Glomerular visceral epithelial cell (primary cell): Measurements from ENCODE around the gene CDC5L.

Experiments used
- DNase-seq: peaks from one replicate; pipeline ENCODE4 v3.0.0-alpha.2; 2016; ENCODE audit errors: extremely low spot score

CDC5L gene

DNA sequence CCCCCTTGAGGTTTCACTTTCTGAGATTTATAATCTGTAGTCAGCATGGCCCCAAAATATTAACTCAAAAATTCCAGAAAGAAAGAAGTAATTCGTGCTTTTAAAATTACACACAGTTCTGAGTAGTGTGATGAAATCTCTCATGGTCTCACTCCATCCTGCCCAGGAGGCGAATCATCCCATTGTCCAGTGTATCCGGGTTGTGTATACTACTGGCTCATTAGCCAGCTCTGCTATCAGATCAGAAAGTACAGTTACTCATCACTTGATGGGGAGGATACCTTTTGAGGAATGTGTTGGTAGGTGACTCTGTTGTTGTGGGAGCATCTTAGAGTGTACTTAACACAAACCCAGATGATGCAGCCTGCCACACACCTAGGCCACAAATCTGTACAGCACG lies 65.2 kb downstream of the CDC5L start:
- peak; percentile 76 for DNase-seq

DNA sequence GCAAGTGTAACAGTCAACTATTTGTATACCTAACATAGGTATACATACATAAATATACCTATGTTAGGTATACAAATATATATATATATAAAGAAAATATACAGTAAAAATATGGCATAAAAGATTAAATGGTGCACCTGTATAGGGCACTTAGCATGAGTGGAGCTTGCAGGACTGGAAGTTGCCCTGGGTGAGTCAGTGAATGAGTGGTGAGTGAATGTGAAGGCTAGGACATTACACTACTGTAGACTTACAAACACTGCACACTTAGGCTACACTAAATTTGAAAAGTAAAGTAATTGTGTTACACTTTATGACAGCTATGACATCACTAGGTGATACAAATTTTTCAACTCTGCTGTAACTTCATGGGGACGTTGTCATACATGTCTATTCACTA lies 65.6 kb downstream of the CDC5L start:
- no peak for DNase-seq

DNA sequence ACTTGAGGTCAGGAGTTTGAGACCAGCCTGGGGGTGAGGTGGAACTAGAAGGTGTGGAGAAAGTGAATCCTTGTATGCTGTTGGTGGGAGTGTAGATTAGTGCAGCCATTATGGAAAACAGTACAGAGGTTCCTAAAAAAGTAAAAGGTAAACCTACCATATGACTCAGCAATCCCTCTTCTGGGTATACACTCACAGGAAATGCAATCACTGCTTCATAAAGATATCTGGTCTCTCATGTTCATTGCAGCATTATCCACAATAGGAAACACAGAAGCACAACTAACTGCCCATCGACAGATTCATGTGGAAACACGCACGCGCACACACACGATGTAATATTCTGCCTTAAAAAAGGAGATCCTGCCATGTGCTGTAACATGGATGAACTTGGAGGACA lies 66.7 kb downstream of the CDC5L start:
- no peak for DNase-seq

- DNase-seq = peak; percentile 67
Observed at GRCh38 chr6:44456070-44456965, 68.8 kb downstream of the CDC5L start.

GRCh38 chr6:44456966-44457292 lies 69.4 kb downstream of the CDC5L start:
- no peak for DNase-seq

- DNase-seq = no peak
Observed at GRCh38 chr6:44457596-44457995, 70.1 kb downstream of the CDC5L start.

GRCh38 chr6:44458551-44458950 lies 71.0 kb downstream of the CDC5L start:
- DNase-seq = peak; percentile 13

DNA sequence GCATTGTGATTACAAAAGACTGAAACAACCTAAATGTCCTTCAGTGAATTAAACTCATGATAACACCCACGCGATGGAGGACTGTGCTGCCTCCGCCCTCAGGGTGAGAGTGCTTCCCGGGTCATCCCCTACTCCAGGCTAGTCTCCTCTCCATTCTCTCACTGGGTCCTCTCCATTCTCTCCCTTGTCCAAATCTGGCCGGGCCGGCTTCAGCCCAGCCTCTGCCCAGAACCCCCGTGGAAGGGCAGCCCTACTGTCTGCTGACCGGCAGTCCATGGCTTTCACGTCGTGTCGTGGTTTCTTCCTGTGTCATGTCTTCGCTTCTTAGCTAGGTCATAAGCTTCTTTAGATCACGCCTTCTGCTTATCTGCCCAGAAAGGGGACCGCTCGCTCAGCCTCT lies 74.8 kb downstream of the CDC5L start:
- DNase-seq = no peak

GRCh38 chr6:44462797-44463727 lies 75.6 kb downstream of the CDC5L start:
- DNase-seq = peak; percentile 13

DNA sequence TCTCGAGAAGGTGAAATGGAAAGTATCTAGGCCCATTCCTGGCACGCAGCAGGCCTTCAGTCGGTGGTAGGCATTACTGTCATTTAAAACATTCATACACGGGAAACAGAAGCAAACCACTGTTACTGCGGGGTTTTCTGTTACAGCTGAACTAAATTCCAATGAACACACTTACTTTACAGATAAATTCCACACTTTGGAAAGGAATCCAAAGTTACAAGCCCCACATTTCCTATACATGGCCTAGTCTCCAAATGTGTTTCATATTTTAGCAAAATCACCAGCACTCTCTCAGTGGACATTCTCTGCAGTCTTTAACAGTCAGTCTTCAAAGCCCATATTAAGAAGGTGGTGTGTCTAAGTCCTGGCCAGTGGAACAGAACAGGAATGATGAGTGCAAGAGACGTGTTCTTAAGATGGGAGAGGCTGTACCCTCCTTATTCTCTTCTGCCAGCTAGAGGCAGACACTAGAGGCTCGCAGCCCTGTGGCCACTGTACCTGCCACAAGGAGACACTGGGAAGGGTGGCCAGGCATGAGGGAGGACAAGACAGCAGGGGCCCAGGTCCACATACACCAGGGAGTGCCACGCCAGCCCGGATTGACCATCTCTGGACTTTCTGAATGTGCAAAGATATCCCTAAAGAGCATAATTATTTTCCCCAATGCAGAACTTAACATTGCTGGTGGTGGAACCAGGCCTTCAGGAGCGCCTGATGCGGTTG lies 76.4 kb downstream of the CDC5L start:
- no peak for DNase-seq

- DNase-seq = peak; percentile 56
Observed at GRCh38 chr6:44464527-44465310, 77.2 kb downstream of the CDC5L start.

- DNase-seq = no peak
Observed at GRCh38 chr6:44466955-44467354, 79.4 kb downstream of the CDC5L start.

DNA sequence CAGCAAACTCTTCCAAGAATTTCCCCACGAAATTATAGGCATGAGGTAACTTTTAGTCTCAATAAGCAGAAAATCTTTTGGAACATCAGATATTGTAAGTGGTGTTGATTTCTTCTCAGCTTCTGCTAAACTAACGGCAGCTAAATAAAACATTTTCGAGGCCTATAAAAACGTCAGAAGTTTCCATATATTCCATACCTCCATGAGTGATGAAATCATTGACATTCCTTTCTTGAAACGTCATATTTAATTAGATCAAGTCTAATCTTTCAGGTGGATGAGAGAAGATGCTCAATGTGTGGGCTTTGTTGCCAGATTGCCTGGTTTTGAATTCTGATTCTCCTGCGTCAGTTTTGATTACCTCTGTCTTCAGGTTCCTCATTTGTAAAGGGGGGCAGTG lies 81.3 kb downstream of the CDC5L start:
- DNase-seq = no peak

DNA sequence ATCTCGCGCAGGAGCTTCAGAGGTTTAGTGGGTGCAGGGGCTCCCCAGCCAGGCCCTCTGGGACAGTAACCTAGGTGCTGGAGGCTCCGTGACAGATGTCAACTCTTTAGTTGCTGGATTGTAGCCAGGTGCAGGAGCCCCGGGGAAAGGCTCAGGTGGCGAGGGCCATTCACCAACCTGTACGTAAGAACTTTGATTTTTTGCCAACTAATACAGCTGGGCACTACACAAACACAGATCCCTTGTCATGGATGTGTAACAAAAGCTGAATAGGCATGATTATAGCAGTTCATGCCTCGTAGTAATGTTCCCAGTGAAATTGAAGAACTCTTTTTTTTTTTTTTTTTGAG lies 82.6 kb downstream of the CDC5L start:
- no peak for DNase-seq

- no peak for DNase-seq
Observed at GRCh38 chr6:44470746-44471145, 83.2 kb downstream of the CDC5L start.

GRCh38 chr6:44471271-44471981 lies 83.9 kb downstream of the CDC5L start:
- no peak for DNase-seq

DNA sequence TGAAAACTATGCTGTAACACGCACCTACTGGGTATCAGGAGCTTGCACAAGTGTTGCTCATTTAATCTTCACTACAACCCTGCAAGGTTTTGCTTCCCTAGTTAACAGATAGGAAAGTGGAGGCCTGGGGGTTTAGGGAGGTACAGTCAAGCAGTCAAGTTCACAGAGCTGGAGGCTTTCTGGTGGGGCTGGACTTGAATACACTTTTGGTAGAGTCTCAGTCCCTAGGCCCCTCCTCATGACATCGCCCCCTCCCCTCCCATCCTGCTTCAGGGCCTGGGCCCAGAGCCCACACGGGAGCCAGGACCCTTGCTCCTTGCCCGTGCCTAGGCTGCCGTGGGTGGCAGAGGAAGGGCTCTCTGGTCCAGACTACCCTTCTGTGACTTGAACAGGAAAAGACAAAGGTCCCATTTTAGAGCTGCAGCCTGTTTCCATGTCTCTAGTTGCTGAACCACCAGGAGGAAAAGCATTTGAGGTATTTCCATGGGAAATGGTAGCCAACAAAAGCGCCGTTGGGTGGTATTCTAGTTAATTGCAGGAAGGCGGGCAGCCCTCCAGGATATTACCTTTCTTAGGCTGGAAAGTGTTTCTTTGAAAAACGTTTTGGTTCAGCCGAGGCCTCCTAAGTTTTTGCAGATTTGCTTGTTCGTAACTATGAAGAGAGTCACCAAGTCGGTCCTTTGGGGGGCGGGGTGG lies 84.9 kb downstream of the CDC5L start:
- DNase-seq = no peak

DNA sequence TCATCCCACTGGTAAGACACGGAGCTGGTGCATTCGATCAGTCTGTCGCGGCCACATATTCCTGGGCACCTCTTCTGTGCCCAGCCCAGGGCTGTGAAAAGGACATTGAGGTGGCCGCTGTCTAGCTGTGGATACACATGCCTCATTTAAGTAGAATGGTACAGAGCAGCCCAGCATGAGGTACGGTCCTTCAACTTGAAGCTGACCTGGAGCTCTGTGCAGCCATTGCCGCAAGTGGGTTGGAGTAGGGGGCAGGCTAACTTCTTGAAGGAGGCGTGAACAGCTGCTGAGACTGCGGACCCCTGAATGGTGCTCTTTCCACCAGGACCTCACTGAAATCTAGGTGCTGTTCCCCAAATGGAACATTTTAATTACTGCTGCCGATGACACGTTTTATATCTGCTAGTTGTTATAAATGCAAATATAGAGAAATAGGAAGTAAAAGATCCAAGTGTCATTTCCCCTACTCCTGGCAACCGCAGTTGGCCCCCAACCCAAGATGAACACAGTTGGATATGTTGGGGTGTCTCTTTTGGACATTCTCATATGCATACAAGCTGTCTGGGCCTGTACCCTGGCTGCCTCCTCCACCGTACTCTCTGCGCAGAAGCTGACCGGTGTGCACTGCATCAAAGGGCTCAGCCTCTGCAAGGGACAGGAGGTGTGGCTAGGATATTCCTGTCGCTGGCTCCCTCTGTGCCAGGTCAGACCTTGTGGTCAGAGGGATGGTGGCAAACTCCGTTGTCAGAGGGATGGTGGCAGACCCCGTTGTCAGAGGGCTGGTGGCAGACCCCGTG lies 86.1 kb downstream of the CDC5L start:
- DNase-seq = no peak

DNA sequence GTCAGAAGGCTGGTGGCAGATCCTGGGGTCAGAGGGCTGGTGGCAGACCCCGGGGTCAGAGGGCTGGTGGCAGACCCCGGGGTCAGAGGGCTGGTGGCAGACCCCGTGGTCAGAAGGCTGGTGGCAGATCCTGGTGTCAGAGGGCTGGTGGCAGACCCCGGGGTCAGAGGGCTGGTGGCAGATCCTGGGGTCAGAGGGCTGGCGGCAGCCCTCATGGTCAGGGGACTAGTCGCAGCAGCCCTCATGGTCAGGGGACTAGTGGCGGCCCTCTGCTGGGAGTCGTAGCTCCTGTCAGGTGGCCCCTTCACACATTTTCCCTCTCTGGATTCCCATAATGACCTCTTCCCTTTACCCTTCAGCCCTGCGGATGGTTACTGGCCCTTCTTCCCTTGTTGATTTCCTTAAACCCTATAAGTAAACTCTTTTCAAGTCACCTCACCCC lies 86.7 kb downstream of the CDC5L start:
- DNase-seq = no peak
